Glomerular visceral epithelial cell (primary cell): ENCODE results near the gene ATR.

ENCODE experiments used
- DNase-seq: peaks from one replicate; pipeline ENCODE4 v3.0.0-alpha.2; 2016; ENCODE audit errors: extremely low spot score

ATR gene

DNA sequence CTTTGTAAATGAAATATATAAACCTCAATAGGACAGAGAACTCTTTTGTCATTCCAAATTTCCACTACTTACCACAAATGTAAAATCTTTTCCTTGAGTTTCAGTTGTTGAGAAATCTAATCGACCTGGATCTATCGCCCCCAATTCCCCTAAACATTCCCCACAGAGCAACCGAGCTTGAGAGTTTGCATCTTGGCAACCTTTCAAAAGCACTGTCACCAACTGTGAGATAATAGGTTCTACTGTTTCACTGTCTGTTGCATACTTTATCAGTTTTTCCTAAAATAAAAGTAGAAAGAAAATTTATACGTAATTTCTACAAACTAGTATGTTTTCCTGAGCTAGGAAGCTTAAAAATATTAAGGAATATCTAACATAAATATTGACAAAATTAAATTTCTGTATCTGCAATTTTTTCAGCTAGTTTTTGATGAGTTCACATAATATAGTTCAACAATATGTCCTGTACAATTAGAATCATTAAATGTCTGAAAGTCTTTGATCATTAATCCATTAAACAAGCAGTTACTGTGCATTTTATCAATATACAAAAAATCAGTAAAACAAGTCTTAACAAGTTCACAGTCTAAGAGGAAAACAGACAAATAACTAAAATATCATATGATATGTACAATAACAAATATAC is 54.5 kb downstream of the ATR start:
- DNase-seq: no peak

DNA sequence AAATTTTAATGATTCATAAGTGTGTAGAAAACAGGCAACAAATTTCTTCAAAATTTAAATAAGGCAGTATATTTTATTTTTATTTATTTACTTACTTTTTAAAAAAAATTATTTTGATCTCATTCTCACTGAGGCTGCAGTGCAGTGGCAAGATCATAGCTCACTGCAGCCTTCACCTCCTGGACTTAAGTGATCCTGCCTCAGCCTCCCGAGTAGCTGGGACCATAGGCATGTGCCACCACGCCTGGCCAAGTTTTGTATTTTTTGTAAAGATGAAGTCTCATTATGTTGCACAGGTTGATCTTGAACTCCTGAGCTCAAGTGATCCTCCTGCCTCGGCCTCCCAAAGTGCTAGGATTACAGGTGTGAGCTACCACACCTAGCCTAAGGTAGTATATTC is 69.5 kb downstream of the ATR start:
- DNase-seq: no peak

DNA sequence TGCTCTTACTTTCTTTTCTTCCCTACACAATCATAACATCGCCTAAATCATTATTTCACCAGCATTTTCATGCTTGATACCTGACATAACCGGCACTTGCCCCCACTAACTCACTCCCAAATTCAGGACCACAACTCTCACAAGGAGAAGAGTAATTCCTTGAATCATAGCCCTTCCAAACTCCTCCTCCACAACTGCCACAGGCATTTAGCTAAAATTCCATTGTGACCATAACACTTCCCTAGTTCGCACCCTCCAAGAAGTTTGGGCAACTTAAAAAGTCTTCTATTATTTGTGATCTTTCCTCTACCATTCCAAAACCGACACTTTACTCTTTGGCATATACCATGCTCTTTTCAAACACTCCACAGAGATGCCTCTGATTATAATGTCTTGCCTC is 71.3 kb downstream of the ATR start:
- DNase-seq: no peak

DNA sequence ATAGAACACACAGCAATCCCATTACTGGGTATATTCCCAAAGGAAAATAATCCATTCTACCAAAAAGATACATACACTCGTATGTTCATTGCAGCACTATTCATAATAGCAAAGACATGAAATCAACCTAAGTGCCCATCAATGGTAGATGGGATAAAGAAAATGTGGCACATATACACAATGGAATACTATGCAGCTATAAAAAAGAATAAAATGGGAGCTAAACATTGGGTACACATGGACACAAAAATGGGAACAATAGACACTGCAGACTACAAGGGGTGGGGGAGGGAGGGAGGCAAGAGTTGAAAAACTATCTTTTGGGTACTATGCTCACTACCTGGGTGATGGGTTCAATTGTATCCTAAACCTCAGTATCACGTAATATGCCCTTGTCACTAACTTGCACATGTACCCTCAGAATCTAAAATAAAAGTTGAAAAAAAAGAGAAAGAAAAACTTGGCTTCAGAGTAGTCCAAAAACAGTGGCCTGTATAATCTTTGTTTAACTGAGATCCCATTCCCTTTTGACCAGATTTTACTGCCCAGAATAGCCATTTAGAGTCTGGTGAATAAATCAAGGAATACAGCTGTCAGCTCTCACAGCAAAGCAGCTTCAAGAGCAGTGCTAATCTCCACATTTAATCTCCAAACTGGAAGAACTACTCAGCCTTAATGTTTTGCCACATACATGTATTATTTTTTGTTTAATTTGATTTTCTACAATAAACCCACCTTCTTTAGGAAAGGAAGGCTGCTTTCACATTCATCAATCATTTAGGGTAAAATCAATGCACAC is 76.1 kb downstream of the ATR start:
- DNase-seq: no peak

DNA sequence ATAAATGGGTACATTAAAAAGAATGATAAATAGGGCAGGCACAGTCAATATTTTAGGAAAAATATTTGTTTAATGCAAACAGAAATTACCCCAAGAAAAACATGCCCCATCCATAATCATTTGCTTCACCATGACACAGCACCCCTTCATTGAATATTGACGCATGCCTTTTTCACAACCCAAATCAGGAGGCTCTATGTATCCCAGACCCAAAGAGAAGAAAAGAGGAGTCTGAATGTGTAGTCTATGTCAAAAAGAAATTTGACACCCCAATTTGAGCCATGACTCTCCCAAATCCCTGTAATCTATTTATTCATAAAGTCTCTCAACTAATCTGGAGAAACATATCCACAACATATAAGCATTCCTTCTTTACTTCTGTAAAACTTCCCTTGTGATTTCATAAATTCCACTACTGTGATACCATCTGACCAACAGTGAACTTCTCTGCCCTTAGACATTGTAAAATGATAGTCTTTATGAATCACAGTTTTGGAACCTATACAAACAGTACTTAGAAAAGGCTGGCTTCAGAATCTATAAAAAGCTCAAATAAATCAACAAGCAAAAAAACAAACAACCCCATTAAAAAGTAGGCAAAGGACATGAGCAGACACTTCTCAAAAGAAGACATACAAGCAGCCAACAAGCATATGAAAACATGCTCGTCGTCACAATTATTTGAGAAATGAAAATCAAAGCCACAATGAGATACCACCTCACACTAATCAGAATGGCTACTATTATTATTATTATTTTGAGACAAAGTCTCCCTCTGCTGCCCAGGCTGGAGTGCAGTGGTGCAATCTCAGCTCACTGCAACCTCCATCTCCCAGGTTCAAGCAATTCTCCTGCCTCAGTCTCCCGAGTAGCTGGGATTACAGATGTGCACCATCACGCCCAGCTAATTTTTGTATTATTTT is 77.3 kb downstream of the ATR start:
- peak; percentile 12 for DNase-seq

DNA sequence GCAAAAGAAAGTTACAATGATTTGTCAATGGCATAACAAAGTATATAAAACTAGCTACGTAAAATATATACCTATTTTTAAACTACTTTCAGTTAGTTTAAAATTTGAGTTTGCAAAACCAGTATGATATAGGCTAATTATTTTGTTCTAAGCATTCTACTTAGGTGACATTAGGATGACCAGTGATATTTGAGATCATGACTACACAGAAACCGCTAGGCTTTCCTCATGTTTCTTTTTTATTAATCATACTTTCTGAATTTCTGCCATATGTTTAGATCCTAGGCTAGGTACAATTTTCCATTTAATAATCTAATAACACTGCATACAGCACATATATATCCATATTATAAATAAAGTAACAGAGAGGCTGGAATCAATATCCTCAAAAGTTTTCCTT is 78.3 kb downstream of the ATR start:
- no peak for DNase-seq

DNA sequence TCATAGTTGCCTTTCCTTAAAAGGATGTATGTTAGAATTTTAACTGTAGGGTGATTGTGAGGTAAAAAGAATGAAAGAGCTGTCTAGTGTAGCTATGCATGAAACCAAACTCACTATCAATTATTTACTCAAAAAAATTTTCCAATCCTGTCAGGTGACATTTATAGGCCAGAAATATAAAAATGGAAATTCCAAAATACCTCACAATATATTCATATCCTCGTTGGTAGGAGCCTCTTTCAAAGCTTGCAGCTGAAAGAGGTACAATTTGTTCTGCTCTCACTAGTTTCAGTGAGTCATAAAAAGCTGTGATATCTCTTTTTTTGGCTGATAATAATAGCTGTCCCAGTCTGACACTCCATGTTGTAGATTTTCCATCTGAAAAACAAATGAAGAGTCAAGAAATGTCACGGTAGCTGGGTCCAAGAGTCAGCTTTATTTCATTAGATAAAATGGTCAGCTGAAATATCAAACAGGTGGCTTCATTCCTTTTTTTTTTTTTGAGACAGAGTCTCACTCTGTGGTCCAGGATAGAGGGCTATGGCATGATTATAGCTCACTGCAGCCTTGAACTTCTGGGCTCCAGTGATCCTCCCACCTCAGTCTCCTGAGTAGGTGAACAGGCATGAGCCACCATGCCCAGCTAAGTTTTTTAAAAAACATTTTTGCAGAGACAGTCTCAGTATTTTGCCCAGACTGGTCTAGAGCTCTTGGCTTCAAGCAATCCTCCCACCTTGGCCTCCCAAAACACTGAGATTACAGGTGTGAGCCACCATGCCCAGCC is 79.9 kb downstream of the ATR start:
- peak; percentile 5 for DNase-seq

DNA sequence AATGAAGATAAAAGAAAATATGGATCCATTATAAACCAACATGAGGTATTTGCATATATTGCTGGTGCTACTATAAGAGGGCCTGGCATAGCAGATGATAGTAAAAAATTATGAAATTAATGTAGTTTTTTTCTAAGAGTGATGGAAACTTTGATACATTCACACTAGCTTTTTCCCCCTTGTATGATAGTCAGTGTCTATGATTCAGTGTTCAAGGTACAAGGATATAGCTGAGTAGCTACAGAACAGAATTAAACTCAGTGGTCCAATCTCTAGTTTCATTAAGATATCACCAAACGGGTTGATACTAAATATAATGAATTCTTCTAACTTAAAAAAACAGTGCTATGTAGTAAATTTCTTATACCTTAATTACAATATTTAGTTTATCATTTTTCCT is 80.8 kb downstream of the ATR start:
- DNase-seq: no peak

DNA sequence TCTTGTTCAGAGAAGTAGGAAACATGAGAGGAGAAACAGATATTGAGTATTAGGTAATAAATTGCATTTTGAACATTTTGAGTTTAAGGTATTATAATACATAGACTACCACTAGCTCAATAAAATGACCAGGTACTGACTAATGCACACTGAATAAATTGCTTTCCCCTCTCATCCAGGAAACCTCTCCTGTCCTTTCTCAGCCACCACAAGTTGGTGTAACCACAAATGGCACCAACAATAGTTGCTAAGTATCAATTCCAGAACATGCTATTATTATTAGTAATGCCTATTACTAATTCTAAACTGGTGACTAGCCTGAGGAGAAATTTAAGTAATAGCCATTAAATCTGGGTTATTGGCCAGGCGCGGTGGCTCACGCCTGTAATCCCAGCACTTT is 83.4 kb downstream of the ATR start:
- DNase-seq: no peak

DNA sequence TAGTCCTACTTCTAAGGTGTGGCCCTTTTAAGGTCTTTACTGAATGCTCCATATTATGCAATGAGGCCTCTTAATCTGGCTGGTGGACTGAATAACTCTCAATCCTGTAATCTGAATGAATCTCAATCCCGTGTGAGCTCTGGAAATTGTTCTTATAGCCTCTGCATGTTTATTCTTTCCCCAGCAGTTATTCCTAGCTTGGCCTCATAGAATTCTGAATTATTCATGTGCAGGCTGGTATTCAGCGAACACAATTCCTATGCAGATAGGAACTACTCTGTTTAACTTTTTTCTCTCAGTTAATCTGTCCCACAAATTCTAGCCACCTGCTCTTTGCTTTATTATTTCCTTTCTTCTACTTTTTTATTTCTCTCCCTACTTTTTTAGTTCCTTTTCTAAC is 86.3 kb downstream of the ATR start:
- DNase-seq: no peak

DNA sequence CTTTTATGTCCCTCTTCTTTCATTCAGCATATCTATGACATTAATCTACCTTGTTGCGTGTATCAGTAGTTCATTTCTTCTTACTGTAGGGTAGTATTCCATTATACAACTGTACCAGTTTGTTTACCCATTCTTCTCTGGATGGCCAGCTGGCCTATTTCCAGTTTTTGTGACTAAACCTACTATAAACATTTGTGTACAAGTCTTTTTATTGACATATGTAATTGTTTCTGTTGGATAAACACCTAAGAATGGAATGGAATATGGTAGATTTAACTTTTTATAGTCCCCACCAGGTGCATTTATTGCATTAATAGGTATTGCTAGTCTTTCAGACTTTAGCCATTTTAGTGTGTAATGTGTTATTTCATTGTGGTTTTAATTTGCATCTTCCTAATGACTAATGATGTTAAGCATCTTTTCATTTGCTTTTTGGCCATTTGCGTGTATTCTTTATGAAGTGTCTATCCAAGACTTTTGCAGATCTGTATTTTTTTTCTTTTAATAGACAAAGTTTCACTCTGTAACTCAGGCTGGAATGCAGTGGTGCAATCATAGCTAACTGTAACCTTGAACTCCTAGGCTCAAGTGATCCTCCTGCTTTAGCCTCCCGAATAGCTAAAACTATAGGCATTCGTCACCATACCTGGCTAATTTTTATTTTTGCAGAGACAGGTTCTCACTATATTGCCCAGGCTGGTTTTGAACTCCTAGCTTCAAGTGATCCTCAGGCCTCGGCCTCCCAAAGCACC is 88.8 kb downstream of the ATR start:
- DNase-seq: no peak

DNA sequence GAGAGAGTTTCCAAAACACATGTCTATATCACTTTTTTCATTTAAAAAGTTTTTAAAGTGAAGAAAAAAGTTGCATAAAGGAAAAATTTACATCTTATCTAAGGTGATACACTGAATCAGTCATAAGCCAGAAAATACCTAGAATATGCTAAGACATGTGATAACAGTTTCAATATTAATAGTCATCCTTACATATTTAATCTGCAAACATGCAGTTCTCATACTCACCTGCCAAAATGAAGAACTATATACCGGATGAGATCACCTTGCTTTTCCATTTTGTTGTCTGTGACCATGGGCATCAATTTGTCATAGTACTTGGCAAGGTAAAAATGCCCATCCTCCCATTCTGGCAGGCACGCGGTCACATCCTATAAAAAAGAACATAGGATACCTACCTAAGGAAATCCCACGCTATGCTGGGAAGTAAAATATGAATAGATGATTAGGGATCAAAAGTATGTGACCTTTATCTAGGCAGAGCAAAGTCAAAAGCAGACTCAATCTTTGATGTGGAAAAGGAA is 93.6 kb downstream of the ATR start:
- no peak for DNase-seq

DNA sequence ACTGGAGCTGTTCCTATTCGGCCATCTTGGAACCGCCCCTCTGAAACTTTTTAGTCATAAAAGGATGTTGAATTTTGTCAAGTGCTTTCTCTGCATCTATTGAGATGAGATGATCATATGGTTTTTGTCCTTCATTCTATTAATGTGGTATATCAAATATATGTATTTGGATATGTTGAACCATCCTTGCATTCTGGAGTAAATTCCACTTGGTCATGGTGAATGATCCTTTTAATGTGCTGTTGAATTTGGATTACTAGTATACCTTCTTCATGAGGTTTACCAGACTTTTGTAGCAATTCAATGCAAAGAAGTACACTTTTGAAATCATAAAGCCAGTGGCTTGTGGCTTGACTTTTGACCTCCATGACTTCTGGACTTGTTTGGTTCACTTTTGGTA is 97.3 kb downstream of the ATR start:
- DNase-seq: no peak

DNA sequence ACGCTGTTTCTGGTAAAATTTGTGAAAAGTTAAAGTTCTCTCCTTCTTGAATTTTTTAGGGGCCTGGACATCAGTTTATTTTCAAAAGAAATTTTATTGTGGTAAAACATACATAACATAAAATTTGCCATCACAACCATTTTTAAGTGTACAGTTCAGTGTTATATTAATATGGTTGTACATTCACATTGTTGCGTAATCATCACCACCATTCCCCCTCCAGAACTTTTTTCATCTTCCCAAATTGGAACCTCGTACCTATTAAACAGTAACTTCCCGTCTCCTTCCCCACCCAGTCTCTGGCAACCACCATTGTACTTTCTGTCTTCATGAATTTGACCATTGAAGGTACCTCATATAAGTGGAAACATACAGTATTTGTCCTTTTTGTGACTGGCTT is 107.7 kb downstream of the ATR start:
- no peak for DNase-seq

DNA sequence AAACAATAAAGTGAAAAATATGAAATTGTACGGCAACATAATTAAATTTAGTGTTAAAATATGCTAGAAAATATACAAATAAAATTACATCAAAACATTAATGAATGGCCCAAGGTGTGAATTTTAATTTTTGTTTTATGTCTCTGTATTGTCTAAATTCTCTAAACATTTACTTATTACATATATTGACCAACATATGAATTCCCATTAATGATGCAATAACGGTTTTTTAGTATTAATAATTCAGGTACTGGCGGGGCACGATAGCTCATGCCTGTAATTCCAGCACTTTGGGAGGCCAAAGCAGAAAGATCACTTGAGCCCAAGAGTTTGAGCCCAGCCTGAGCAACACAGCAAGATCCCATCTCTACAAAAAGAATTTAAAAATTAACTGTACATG is 110.1 kb downstream of the ATR start:
- DNase-seq: no peak

DNA sequence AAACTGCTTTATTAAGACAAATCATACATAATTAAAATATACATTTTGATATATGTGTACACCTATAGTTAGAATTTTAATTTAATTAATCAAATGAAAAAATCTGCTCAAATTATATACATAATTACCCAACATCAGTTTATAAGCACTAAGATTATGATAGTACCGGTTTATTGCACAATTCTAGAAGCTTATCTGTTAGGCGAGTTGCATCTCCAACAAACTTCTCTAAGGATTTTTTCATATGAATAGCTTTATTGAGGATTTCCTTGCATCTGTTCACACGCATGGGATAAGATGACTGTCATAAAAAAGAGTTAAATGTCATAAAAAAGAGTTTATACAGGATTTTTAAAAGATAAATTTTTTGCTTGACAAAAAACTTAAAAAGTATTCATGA is 110.8 kb downstream of the ATR start:
- DNase-seq: no peak

DNA sequence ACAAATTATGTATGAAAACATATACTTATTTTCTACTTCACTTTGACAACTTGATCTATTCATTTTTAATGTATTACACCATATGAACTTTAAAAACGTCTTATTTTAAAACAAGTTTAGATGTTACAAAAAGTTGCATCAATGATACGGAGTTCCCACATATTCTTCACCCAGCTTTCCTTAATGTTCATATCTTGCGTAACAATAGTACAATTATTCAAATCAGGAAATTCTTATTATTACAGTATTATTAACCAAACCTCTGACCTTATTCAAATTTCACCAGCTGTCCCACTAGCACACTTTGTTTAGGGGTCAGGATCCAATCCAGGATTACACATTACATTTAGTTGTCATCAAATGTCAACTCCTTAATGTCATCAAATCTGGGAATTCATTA is 117.8 kb downstream of the ATR start:
- DNase-seq: no peak

DNA sequence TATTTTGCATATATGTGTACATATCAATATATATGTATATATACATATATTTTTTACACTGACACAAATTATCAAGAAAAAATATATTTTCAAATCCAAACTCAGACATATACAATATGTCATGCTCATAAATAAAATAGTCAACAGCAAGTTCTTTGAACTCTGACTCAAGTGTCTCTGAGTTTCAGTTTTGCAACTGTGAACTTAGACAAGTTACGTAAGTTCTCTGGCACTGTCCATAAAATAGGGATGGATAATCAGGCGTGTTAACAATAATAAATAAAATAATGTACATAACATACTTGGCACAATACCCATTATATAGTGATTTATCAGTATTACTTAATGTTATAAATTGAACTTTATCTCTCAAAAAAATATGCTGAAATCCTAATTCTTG is 118.6 kb downstream of the ATR start:
- no peak for DNase-seq

DNA sequence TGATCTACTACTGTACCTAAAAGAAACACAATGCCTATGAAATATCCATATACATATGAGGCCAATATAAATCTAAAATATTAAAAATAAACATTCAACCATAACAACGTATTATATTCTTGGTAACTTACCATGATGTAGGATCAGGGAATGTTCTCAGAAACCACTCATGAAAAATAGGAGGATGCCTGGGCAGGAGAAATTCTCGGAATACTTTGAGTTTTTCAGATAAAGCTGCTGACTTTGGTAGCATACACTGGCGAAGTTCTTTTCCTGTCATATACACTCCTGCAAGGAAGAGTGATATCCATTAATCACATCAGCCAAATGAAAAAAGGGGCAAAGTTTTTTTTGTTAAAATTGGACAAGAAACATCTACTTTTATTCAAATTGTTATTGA is 119.4 kb downstream of the ATR start:
- no peak for DNase-seq

DNA sequence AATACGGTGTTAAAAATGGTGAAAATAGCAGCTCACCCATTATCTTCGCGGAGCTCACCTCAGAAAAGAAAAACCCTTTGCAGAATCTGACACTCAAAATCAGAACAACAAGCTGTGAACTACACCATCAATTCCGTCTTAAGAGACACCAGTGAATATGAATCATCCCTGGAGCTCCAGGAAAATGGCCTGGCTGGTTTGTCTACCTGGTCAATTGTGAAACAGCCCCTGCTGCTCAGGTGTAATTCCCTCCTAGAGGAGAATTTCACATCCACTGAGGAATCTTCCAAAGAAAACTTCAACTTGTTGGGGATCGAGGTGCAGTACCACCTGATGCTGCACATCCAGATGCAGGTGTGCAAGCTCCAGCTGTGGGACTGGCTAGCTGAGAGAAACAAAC is 127.7 kb downstream of the ATR start:
- no peak for DNase-seq

DNA sequence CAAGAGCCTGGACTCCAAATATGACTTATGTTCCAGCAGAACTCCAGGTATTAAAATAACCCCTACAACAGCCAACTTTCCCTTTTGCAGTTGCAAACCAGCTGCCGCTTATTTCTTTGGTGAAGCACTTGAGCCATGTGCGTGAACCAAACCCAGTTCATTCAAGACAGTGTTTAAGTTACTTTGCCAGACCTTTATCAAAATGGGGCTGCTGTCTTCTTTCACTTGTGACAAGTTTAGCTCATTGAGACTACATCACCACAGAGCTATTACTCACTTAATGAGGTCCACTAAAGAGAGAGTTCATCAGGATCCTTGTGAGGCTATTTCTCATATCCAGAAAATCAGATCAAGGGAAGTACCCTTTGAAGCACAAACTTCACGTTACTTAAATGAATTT is 128.3 kb downstream of the ATR start:
- DNase-seq: no peak
